NCI-H2107 (cell line): Measurements from ENCODE around the gene NACAD.
"Not testable (repeated sequence)": the region's sequence is repeated elsewhere in the genome, so short reads cannot be mapped to it uniquely, and the experiment has no call there.

ENCODE experiments used
- DNase-seq: peaks from one replicate; lab custom pipeline; 2025; lab: John Stamatoyannopoulos, UW

NACAD gene

GRCh38 chr7:45055016-45055415 is 33.8 kb downstream of the NACAD start:
- no peak for DNase-seq

GRCh38 chr7:45054442-45054841 is 34.3 kb downstream of the NACAD start:
- no peak for DNase-seq

GRCh38 chr7:45053941-45054340 is 34.8 kb downstream of the NACAD start:
- no peak for DNase-seq

GRCh38 chr7:45053401-45053800 is 35.4 kb downstream of the NACAD start:
- no peak for DNase-seq

- DNase-seq = no peak
Observed at GRCh38 chr7:45052011-45052410, 36.8 kb downstream of the NACAD start.

- DNase-seq = no peak
Observed at GRCh38 chr7:45050198-45050597, 38.6 kb downstream of the NACAD start.

GRCh38 chr7:45048748-45049147 is 40.0 kb downstream of the NACAD start:
- DNase-seq = no peak

- DNase-seq = no peak
Observed at GRCh38 chr7:45044338-45044737, 44.4 kb downstream of the NACAD start.

- DNase-seq = no peak
Observed at GRCh38 chr7:45039106-45039505, 49.7 kb downstream of the NACAD start.

GRCh38 chr7:45037876-45038275 is 50.9 kb downstream of the NACAD start:
- DNase-seq = no peak

- DNase-seq = no peak
Observed at GRCh38 chr7:45036796-45037195, 52.0 kb downstream of the NACAD start.

- no peak for DNase-seq
Observed at GRCh38 chr7:45036317-45036716, 52.5 kb downstream of the NACAD start.

- DNase-seq = no peak
Observed at GRCh38 chr7:45035893-45036292, 52.9 kb downstream of the NACAD start.

GRCh38 chr7:45035371-45035770 is 53.4 kb downstream of the NACAD start:
- no peak for DNase-seq

GRCh38 chr7:45034710-45035109 is 54.1 kb downstream of the NACAD start:
- DNase-seq = not testable (repeated sequence)

GRCh38 chr7:45033931-45034290 is 54.9 kb downstream of the NACAD start:
- DNase-seq = no peak

- DNase-seq = no peak
Observed at GRCh38 chr7:45033261-45033930, 55.4 kb downstream of the NACAD start.

GRCh38 chr7:45032421-45032820 is 56.3 kb downstream of the NACAD start:
- no peak for DNase-seq

GRCh38 chr7:45031829-45032228 is 56.9 kb downstream of the NACAD start:
- no peak for DNase-seq
